Stimulated activated naive CD8-positive, alpha-beta T cell treated with anti-CD3 and anti-CD28 coated beads, Interleukin-15, Interleukin-2, amounts not matched to agents 100 ng/mL and 50 ng/mL, for 24 hours (primary cell): Measurements from ENCODE around the gene HSF5.

Source experiments
- H3K27ac Mint-ChIP-seq: one replicate; pipeline ENCODE4 v1.8.0; 2021; ENCODE audit warnings: mild to moderate bottlenecking, mixed read lengths
- H3K27me3 Mint-ChIP-seq: one replicate; pipeline ENCODE4 v1.8.0; 2021; ENCODE audit warnings: mixed read lengths
- H3K36me3 Mint-ChIP-seq: one replicate; pipeline ENCODE4 v1.8.0; 2021; ENCODE audit warnings: low read depth, mixed read lengths
- H3K4me1 Mint-ChIP-seq: one replicate; pipeline ENCODE4 v1.8.0; 2021; ENCODE audit warnings: low read depth, mixed read lengths
- H3K4me3 Mint-ChIP-seq: one replicate; pipeline ENCODE4 v1.8.0; 2021; ENCODE audit warnings: mild to moderate bottlenecking, mixed read lengths
- H3K9me3 Mint-ChIP-seq: one replicate; pipeline ENCODE4 v1.8.0; 2021; ENCODE audit warnings: mixed read lengths

HSF5 gene

DNA sequence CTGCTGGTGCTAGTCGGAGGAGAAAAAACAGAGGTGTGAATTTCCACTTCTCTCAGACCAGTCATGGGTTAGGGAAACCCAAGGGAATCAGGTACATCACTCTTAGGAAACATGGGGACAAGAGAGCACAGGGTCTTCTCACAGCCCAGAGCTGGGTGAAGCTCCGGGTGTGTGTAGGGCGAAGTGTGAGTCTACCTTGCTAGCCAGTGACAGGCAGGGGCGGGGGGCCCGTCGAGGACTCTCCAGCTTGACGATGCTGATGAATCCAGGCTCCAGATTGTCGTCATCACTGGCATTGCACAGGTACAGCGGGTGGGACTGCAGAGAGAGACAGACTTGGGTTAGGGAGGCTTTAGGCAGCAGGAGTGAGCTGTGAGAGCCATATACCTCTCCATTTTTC, 117.5 kb downstream of the HSF5 start:
- H3K27ac Mint-ChIP-seq = no peak overlapping the region
- H3K36me3 Mint-ChIP-seq = peaks cover 3% of the 10 kb centered on the region
- no peaks in the 10 kb centered on the region for H3K9me3 Mint-ChIP-seq
- H3K4me3 Mint-ChIP-seq = no peak overlapping the region
- H3K4me1 Mint-ChIP-seq = peaks cover 21% of the 10 kb centered on the region
- H3K27me3 Mint-ChIP-seq = no peaks in the 10 kb centered on the region

DNA sequence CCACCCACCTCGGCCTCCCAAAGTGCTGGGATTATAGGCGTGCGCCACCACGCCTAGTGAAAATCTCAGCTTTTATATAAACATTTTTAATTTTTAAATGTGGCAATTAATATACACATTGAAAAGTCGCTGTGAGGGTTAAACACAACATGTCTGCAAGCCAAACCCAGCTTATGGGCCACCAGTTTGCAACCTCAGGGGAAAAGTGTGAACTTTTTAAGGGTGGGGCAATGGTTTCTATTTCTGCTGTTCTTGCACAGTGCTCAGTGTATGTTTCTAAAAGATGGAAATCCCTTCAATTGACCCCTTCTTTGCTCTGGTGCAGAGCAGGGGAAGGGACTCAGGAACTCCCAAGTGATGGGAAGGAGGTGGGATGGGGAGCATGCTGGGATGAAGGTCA, 117.9 kb downstream of the HSF5 start:
- Mint-ChIP-seq H3K4me1 (peaks cover 21% of the 10 kb centered on the region), H3K9me3 (no peaks in the 10 kb centered on the region), H3K36me3 (peaks cover 3% of the 10 kb centered on the region), H3K4me3 (no peak overlapping the region), H3K27me3 (no peaks in the 10 kb centered on the region), H3K27ac (no peak overlapping the region)
